ENCODE data around the gene PHTF2. TPM values are rescaled to one million over a fixed set of nuclear protein-coding genes. Genes with fewer than 3 reads are reported as not detected.
A peak's percentile ranks its signal among the peaks of the same experiment; 100 is the strongest.

The PHTF2 gene
- total RNA-seq, 1 experiment from 2014 or later: 20.3 TPM

DNA sequence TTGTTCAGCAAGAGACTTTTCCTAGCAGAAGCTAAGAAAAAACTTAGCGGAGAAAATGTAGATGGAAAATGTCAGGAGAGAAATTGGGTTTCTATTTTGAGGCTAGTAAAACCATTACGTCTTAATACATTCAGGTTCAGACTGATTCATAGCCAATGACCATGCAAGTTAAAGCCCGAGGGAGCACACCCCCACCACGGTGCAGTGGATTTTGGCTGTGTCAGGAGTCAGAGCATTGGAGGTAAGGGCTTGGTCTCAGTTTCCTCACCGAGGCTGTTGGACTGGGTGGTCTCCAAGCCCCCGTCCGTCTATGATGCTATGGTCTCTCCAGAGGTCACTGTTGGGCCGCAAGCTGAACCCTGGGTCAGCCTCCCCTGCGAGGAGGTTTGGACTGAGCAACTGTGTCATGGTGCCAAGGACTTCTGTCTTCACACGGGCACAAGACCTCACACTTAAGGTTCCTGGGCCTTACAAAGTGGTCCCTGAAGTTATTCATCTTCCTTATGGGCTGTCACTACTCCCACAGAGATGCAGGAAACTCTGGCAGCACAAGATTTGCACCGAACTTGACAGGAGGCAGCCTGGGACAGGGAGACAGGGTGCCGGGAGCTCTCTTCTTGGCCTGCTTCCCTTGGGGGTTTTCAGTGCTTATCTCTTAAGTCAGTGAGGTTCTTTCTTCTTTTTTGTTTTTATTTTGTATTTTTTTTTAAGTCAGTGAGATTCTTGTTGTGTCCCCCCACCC, 186.8 kb downstream of the PHTF2 start:
- H3K27ac Mint-ChIP-seq (ENCODE audit: unreplicated experiment): no peak overlapping the region
- no peak overlapping the region for H3K4me3 Mint-ChIP-seq (ENCODE audit: low read depth, unreplicated experiment)
- no TSS peak for BruUV-seq (replicated peaks)
- no peaks in the 10 kb centered on the region for H3K9me3 Mint-ChIP-seq (ENCODE audit: low read depth, unreplicated experiment)
- TF ChIP-seq, protein P1, sequence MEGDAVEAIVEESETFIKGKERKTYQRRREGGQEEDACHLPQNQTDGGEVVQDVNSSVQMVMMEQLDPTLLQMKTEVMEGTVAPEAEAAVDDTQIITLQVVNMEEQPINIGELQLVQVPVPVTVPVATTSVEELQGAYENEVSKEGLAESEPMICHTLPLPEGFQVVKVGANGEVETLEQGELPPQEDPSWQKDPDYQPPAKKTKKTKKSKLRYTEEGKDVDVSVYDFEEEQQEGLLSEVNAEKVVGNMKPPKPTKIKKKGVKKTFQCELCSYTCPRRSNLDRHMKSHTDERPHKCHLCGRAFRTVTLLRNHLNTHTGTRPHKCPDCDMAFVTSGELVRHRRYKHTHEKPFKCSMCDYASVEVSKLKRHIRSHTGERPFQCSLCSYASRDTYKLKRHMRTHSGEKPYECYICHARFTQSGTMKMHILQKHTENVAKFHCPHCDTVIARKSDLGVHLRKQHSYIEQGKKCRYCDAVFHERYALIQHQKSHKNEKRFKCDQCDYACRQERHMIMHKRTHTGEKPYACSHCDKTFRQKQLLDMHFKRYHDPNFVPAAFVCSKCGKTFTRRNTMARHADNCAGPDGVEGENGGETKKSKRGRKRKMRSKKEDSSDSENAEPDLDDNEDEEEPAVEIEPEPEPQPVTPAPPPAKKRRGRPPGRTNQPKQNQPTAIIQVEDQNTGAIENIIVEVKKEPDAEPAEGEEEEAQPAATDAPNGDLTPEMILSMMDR (IDR thresholded peaks at IDR 0.05; ENCODE audit: unreplicated experiment): no peak
- DNase-seq: no peak
- intact Hi-C loops (cut with micrococcal nuclease; ENCODE audit: unreplicated experiment): no loop called here
- CTCF ChIA-PET: interaction anchor here (0.7 kb wide), 1 partner anchor 10 kb away, joined by 5 read pairs; no protein-coding TSS in a partner anchor
- peaks cover 12% of the 10 kb centered on the region for H3K4me1 Mint-ChIP-seq (ENCODE audit: low read depth, unreplicated experiment)
- no peaks in the 10 kb centered on the region for H3K27me3 Mint-ChIP-seq (ENCODE audit: unreplicated experiment)
- no peaks in the 10 kb centered on the region for H3K36me3 Mint-ChIP-seq (ENCODE audit: insufficient read depth, unreplicated experiment)

DNA sequence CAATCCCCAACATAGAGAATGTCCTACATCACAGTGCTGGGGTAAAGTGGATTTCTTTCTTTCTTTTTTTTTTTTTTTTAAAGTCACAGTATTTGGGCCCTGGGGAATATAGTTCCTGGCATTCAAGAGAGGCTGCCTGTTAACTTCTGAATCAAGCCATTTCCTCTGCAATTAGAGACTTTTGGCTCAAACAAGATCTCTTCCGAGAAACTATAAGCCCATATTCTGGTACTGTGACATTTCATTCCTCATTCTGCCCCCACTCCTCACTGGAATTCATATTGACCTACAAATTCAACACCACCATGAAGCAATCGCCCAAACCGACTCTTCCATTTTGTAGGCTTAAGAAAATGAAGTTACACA, 187.4 kb downstream of the PHTF2 start:
- TF ChIP-seq, protein P1 (IDR thresholded peaks at IDR 0.05; ENCODE audit: unreplicated experiment): no peak
- no peak for DNase-seq
- no peak overlapping the region for H3K4me3 Mint-ChIP-seq (ENCODE audit: low read depth, unreplicated experiment)
- BruUV-seq (replicated peaks): no TSS peak
- H3K27me3 Mint-ChIP-seq (ENCODE audit: unreplicated experiment): no peaks in the 10 kb centered on the region
- peaks cover 12% of the 10 kb centered on the region for H3K4me1 Mint-ChIP-seq (ENCODE audit: low read depth, unreplicated experiment)
- CTCF ChIA-PET: interaction anchor here (0.7 kb wide), 1 partner anchor 11 kb away, joined by 5 read pairs; no protein-coding TSS in a partner anchor
- H3K36me3 Mint-ChIP-seq (ENCODE audit: insufficient read depth, unreplicated experiment): no peaks in the 10 kb centered on the region
- intact Hi-C loops (cut with micrococcal nuclease; ENCODE audit: unreplicated experiment): no loop called here
- H3K27ac Mint-ChIP-seq (ENCODE audit: unreplicated experiment): no peak overlapping the region
- H3K9me3 Mint-ChIP-seq (ENCODE audit: low read depth, unreplicated experiment): no peaks in the 10 kb centered on the region

DNA sequence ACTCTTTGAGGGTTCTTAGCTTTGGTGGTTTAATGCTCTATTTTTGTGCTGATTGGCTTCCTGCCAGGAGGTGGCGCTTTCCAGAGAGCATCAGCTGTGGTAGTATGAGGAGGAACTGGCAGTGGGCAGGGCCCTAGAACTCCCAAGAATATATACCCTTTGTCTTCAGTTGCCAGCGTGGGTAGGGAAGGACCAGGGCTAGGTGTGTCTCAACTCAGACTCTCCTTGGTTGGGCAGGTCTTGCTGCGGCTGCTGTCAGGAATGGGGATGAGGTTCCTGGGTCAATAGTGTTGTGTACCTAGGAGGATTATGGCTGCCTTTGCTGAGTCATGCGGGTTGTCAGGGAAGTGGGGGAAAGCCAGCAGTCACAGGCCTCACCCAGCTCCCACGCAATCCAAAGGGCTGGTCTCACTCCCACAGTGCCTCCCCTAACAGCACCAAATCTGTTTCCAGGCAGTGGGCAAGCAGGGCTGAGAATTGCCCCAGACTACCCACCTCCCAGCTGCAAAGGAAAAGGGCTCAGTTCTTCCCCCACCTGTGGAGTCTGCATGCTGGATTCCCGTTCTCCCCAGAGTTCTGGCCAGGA, 191.5 kb downstream of the PHTF2 start:
- H3K4me3 Mint-ChIP-seq (ENCODE audit: low read depth, unreplicated experiment): no peak overlapping the region
- CTCF ChIA-PET: no interaction called here
- DNase-seq: peak; percentile 47
- intact Hi-C loops (cut with micrococcal nuclease; ENCODE audit: unreplicated experiment): no loop called here
- H3K9me3 Mint-ChIP-seq (ENCODE audit: low read depth, unreplicated experiment): no peaks in the 10 kb centered on the region
- TF ChIP-seq, protein P1 (IDR thresholded peaks at IDR 0.05; ENCODE audit: unreplicated experiment): no peak
- H3K36me3 Mint-ChIP-seq (ENCODE audit: insufficient read depth, unreplicated experiment): no peaks in the 10 kb centered on the region
- H3K27ac Mint-ChIP-seq (ENCODE audit: unreplicated experiment): peak overlapping the region; percentile 53
- H3K4me1 Mint-ChIP-seq (ENCODE audit: low read depth, unreplicated experiment): peaks cover 12% of the 10 kb centered on the region
- no TSS peak for BruUV-seq (replicated peaks)
- no peaks in the 10 kb centered on the region for H3K27me3 Mint-ChIP-seq (ENCODE audit: unreplicated experiment)

DNA sequence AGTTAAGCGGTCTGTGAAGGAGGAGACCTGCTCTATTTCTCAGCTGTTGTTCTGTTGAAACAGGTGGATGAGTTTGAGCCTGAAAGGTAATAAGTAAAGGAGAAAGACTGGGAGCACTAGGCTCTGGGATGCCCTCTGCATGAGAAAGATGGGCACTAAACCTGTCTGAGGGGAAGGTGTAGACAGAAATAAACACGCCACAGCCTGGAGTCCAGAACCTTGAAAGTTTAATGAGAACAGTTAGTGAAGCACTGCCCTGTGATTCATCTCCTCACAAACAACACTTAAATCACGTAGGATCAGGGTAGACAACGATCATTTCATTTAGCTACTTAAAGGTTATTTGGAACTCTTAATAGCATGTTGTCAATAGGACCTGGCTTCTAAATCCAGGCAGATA, 193.1 kb downstream of the PHTF2 start:
- CTCF ChIA-PET: interaction anchor here (0.6 kb wide), 1 partner anchor 1138 kb away, joined by 4 read pairs; no protein-coding TSS in a partner anchor
- no TSS peak for BruUV-seq (replicated peaks)
- intact Hi-C loops (cut with micrococcal nuclease; ENCODE audit: unreplicated experiment): no loop called here
- TF ChIP-seq, protein P1 (IDR thresholded peaks at IDR 0.05; ENCODE audit: unreplicated experiment): no peak
- no peaks in the 10 kb centered on the region for H3K36me3 Mint-ChIP-seq (ENCODE audit: insufficient read depth, unreplicated experiment)
- no peak overlapping the region for H3K27ac Mint-ChIP-seq (ENCODE audit: unreplicated experiment)
- H3K4me3 Mint-ChIP-seq (ENCODE audit: low read depth, unreplicated experiment): no peak overlapping the region
- H3K27me3 Mint-ChIP-seq (ENCODE audit: unreplicated experiment): no peaks in the 10 kb centered on the region
- DNase-seq: no peak
- no peaks in the 10 kb centered on the region for H3K9me3 Mint-ChIP-seq (ENCODE audit: low read depth, unreplicated experiment)
- peaks cover 12% of the 10 kb centered on the region for H3K4me1 Mint-ChIP-seq (ENCODE audit: low read depth, unreplicated experiment)
